IPS DF 6.9 (cell line): ENCODE measurements around the gene IQCN.

Experiments used
- DNase-seq: peaks from one replicate; pipeline ENCODE4 v3.0.0-alpha.2; 2013; ENCODE audit warnings: low read depth, low spot score
- H3K27ac ChIP-seq: one replicate; pipeline ENCODE4 v1.5.1; 2013; ENCODE audit warnings: low read length, control low read depth
- H3K27me3 ChIP-seq: 2 replicates; pipeline ENCODE4 v1.6.1; 2013; ENCODE audit warnings: mild to moderate bottlenecking, low read length; ENCODE audit not compliant: control insufficient read depth, insufficient read depth
- H3K36me3 ChIP-seq: 2 replicates; pipeline ENCODE4 v1.6.1; 2013; ENCODE audit warnings: low read length; ENCODE audit not compliant: control insufficient read depth, insufficient read depth
- H3K4me1 ChIP-seq: 2 replicates; pipeline ENCODE4 v1.6.1; 2013; ENCODE audit warnings: low read length; ENCODE audit not compliant: control insufficient read depth, insufficient read depth
- H3K4me3 ChIP-seq: 2 replicates; pipeline ENCODE4 v1.5.1; 2013; ENCODE audit warnings: mild to moderate bottlenecking, low read length
- H3K9me3 ChIP-seq: 2 replicates; pipeline ENCODE4 v1.6.1; 2013; ENCODE audit warnings: low read length, inconsistent platforms; ENCODE audit not compliant: control insufficient read depth, insufficient read depth
- WGBS: extraction: QIAGEN DNeasy Blood & Tissue Kit; methylation state at CpG from one replicate; pipeline ENCODE4 v1.1.7; 2013; ENCODE audit warnings: mixed read lengths, missing lambda C conversion rate; ENCODE audit not compliant: insufficient read length, insufficient coverage; 5-methylcytosine and 5-hydroxymethylcytosine counted together

Gene IQCN

DNA sequence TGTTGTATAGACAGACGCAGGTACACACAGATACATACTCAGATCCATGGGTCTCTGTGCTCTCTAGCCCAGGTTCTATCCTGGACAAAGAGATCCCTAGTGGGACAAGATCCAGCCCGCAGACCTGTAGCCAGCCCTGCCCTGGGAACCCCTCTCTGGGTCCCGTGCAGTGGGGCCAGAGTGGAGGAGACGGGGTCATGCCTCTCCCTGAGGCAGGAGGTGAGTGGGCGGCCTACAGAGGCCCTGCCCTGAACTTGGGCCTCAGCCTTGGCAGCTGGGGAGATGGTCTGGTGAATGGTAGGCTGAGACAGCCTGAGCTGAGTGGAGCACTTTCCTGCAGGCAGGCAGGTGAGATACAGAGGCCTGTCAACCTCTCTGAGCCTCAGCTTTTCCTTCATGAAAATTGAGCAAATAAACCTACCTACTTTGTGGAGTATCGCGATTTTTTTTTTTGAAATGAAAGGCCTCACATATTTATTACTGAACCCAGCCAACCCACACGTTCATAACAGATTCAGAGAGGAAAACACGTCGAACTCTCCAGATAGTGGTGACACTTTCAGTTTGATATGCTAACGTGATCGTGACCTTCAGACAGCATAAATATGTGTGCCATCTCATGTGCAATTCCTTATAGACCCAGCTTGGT lies 10.6 kb upstream of the IQCN start:
- no peak for DNase-seq
- Histone ChIP-seq H3K27ac (no peak overlapping the region), H3K4me1 (peaks cover 2% of the 10 kb centered on the region; the same call in 1 of the 2 replicates), H3K4me3 (no peak overlapping the region), H3K9me3 (no peaks in the 10 kb centered on the region), H3K36me3 (no peaks in the 10 kb centered on the region), H3K27me3 (no peaks in the 10 kb centered on the region)
- WGBS = no CpG with 5 or more reads among the region's 12 CpGs

- Histone ChIP-seq H3K9me3 (no peaks in the 10 kb centered on the region), H3K4me3 (no peak overlapping the region), H3K4me1 (peaks cover 2% of the 10 kb centered on the region; the same call in 1 of the 2 replicates), H3K27me3 (no peaks in the 10 kb centered on the region), H3K27ac (no peak overlapping the region), H3K36me3 (no peaks in the 10 kb centered on the region; the same call in 1 of the 2 replicates)
- WGBS = no CpG with 5 or more reads among the region's 5 CpGs
- no peak for DNase-seq
Observed at GRCh38 chr19:18283338-18283737, 9.1 kb upstream of the IQCN start.

- H3K4me1 ChIP-seq = peaks cover 2% of the 10 kb centered on the region; the same call in 1 of the 2 replicates
- peak overlapping the region; percentile 61 for H3K27ac ChIP-seq
- H3K36me3 ChIP-seq = no peaks in the 10 kb centered on the region; the same call in 1 of the 2 replicates
- no peak overlapping the region for H3K4me3 ChIP-seq
- WGBS = no CpG with 5 or more reads among the region's 4 CpGs
- H3K9me3 ChIP-seq = no peaks in the 10 kb centered on the region
- no peak for DNase-seq
- no peaks in the 10 kb centered on the region for H3K27me3 ChIP-seq
Observed at GRCh38 chr19:18282788-18283141, 8.5 kb upstream of the IQCN start.

DNA sequence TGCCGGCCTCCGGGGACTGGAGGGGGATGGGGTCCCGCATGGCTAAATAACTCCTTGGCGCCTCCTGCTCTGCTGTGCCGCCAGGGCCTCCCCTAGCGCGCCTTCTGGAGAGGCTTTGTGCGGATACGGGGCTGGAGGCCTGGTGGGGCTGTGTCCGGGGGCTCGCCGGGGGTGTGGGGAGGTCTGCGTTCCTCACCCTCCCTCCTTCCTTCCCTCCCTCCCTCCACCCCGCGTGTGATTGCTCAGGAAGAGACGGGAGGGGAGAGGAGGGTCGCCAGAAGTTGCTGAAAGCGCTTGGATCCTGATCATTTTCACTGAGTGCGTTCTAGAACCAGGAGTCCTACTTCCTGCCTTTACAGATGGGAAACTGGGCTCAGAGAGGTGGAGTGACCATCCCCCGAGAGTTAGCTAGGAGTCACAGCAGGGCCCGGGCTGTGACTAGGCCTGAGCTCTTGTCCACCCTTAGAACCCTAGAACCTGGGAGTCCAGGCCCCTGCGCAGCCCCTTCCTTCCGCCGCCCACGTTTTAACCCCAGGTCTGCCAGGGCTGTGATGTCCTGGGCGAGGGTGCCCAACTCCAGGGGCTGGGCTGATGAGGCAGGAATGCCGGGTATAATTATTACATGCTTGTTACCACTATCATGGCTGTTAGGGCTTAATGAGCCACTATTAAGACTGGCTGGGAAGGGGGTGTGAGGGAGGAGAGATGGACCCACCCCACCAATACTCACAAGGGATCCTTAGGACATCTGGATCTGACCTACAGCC lies 8.0 kb upstream of the IQCN start:
- Histone ChIP-seq H3K4me1 (peaks cover 2% of the 10 kb centered on the region; the same call in 1 of the 2 replicates), H3K27me3 (no peaks in the 10 kb centered on the region), H3K9me3 (no peaks in the 10 kb centered on the region), H3K36me3 (no peaks in the 10 kb centered on the region; the same call in 1 of the 2 replicates), H3K4me3 (peak overlapping the region; percentile 40; the same call in 1 of the 2 replicates), H3K27ac (peak overlapping the region; percentile 61)
- no CpG with 5 or more reads among the region's 27 CpGs for WGBS
- no peak for DNase-seq

GRCh38 chr19:18281082-18282020 lies 7.1 kb upstream of the IQCN start, which contains the start of gene JUND:
TSS of gene JUND (minus strand) at chr19:18281622. CDS start at chr19:18281484, 138 bp downstream.
- Histone ChIP-seq H3K4me3 (peak within 1 kb of the TSS; percentile 75), H3K27me3 (no peaks in the 10 kb centered on the region), H3K36me3 (no peaks in the 10 kb centered on the region; the same call in 1 of the 2 replicates), H3K4me1 (peaks cover 2% of the 10 kb centered on the region; the same call in 1 of the 2 replicates), H3K27ac (peak within 1 kb of the TSS; percentile 61), H3K9me3 (no peaks in the 10 kb centered on the region)
- no peak for DNase-seq
- no CpG with 5 or more reads among the region's 138 CpGs for WGBS

GRCh38 chr19:18280247-18281081 lies 6.2 kb upstream of the IQCN start:
- H3K27me3 ChIP-seq = no peaks in the 10 kb centered on the region
- no peak overlapping the region for H3K27ac ChIP-seq
- peak overlapping the region; percentile 75 for H3K4me3 ChIP-seq
- no peaks in the 10 kb centered on the region; the same call in 1 of the 2 replicates for H3K36me3 ChIP-seq
- no CpG with 5 or more reads among the region's 111 CpGs for WGBS
- H3K4me1 ChIP-seq = peaks cover 2% of the 10 kb centered on the region; the same call in 1 of the 2 replicates
- DNase-seq = no peak
- no peaks in the 10 kb centered on the region for H3K9me3 ChIP-seq

GRCh38 chr19:18279516-18280246 lies 5.4 kb upstream of the IQCN start:
- no peaks in the 10 kb centered on the region for H3K27me3 ChIP-seq
- peak overlapping the region; percentile 75; the same call in 1 of the 2 replicates for H3K4me3 ChIP-seq
- no peak overlapping the region for H3K27ac ChIP-seq
- H3K9me3 ChIP-seq = no peaks in the 10 kb centered on the region
- WGBS = no CpG with 5 or more reads among the region's 55 CpGs
- H3K4me1 ChIP-seq = peaks cover 2% of the 10 kb centered on the region; the same call in 1 of the 2 replicates
- no peak for DNase-seq
- no peaks in the 10 kb centered on the region; the same call in 1 of the 2 replicates for H3K36me3 ChIP-seq

- Histone ChIP-seq H3K36me3 (no peaks in the 10 kb centered on the region; the same call in 1 of the 2 replicates), H3K27ac (no peak overlapping the region), H3K9me3 (no peaks in the 10 kb centered on the region), H3K4me1 (peaks cover 2% of the 10 kb centered on the region; the same call in 1 of the 2 replicates), H3K4me3 (peak overlapping the region; percentile 35; the same call in 1 of the 2 replicates), H3K27me3 (no peaks in the 10 kb centered on the region)
- WGBS = no CpG with 5 or more reads among the region's 5 CpGs
- DNase-seq = no peak
Observed at GRCh38 chr19:18279266-18279515, 4.9 kb upstream of the IQCN start.
